SU-DHL-6 (cell line): ENCODE data around the gene TARS3.

Experiments
- EZH2phosphoT487 ChIP-seq: fragments of 200-600 bp; sonication (generic), shearing (Covaris generic); conservative IDR thresholded peaks from 2 replicates; pipeline ENCODE4 v1.6.1; 2018; ENCODE audit warnings: mild to moderate bottlenecking, antibody characterized with exemption, low read length, moderate library complexity, mixed read lengths
- TF ChIP-seq, protein P1 (sequence below): fragments of 200-600 bp; sonication (generic); IDR thresholded peaks from one replicate; pipeline ENCODE4 v1.5.1; 2017; ENCODE audit warnings: antibody characterized with exemption, mild to moderate bottlenecking, low read length, moderate library complexity; ENCODE audit not compliant: insufficient read depth, poor library complexity, severe bottlenecking

DNA sequence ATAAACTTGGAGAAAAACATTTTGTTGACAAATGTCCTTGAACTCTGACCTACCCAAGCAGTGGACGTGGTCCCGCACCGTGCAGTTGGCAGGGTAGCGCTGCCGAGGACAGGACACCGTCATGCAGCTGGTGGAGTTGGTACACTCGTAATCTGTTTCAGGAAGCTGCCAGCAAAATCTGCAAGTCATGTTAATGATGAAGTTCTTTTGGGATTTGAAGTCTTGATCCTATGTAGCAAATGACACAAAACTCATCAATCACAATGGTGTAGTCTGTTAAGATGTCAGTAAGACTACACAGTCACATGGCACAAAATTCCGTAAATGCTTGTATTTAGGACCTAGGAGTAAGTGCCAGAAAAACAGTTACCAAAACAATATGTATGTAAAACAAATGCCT, 77.6 kb downstream of the TARS3 start:
- TF ChIP-seq, protein P1, sequence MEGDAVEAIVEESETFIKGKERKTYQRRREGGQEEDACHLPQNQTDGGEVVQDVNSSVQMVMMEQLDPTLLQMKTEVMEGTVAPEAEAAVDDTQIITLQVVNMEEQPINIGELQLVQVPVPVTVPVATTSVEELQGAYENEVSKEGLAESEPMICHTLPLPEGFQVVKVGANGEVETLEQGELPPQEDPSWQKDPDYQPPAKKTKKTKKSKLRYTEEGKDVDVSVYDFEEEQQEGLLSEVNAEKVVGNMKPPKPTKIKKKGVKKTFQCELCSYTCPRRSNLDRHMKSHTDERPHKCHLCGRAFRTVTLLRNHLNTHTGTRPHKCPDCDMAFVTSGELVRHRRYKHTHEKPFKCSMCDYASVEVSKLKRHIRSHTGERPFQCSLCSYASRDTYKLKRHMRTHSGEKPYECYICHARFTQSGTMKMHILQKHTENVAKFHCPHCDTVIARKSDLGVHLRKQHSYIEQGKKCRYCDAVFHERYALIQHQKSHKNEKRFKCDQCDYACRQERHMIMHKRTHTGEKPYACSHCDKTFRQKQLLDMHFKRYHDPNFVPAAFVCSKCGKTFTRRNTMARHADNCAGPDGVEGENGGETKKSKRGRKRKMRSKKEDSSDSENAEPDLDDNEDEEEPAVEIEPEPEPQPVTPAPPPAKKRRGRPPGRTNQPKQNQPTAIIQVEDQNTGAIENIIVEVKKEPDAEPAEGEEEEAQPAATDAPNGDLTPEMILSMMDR = no peak
- no peak for TF ChIP-seq EZH2phosphoT487
